ENCODE data around the gene CNNM2.

The CNNM2 gene

DNA sequence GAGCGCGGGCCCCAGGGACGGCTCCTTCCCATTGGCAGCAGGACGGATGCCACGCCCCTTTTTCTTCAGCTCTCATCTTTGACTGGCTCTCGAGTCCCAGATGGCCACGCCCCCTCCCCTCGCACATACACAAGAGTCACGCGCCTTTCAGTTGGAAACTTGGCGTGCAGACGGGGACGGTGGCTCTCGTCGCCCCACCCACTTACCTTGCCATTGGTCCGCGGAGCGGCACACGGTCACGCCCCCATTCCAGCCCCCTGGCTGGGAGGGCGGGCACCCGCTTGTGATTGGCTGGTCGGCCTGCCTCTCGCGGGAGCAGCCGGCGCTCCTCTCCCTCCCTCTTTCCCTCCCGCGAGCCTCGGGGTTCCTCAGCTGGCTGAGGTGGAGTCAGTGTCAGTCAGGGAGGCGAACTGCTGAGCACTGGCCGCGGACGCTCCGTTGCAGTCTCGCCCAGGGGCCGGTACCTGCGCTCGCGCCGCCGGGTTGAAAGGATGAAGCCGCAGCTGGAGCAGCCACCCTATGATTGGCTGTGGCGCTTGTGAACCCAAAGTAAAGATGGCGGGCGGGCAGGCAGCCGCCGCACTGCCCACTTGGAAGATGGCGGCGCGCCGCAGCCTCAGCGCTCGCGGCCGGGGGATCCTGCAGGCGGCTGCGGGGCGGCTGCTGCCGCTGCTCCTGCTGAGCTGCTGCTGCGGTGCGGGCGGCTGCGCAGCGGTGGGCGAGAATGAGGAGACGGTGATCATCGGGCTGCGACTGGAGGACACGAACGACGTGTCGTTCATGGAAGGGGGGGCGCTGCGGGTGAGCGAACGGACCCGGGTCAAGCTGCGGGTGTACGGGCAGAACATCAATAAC, at the start of gene CNNM2:
TSS of gene CNNM2 (plus strand) at position 333 of the 855 bp plus-strand sequence. CDS start at position 520, 187 bp downstream.
- peak; percentile 100 for DNase-seq

DNA sequence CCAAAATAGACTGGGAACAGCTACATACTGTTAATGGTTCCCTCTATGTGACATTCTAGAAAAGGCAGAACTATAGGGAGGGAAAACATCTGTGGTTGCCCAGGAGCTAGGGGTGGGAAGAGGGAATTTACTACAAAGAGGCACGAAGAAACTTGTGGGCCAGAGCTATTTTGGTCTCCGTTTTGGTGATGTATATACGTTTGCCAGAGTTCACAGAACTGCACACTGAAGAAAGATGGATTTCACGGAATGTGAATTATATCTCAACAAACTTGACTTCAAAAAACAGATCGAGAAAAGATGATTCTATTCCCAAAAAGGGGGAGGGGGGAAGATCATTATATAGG, 49.2 kb upstream of the CNNM2 start:
- DNase-seq: no peak

DNA sequence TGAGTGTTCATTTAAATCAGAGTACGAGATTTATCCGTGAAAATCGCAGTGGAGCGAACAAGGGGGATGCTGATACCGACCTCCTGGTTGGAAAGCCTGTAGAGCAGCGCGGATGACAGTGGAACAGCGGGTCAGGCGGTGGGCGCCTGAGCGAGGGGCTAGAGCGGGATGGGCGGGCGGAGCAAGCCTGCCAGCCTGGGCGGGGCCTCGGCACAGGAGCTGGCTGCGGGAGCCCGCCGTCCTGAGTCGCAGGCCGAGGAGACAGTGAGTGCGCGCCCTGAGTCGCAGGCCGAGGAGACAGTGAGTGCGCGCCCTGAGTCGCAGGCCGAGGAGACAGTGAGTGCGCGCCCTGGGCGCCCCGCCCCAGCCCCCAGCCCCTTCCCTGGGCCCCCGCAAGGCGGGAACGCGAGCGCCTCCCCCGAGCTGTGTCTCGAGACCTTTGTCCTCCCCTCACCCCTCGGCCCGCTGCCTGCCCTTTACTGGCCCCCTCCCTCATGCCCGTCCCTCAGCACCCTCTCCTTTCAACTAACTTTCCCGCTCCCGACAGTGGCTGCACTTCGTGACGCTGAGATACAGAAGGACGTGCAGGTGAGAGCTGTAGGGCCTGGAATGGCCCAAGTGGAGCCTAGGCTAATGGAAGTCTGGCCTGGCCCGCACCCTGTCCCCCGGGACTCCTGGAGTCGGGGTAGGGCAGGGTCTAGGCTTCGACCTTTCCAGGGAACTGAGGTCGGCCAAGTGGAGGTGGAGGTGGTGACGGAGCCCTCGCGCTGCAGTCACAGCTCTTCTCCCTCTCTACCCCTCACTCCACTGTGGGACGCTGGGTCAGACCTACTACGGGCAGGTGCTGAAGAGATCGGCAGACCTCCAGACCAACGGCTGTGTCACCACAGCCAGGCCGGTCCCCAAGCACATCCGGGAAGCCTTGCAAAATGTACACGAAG, 48.6 kb upstream of the CNNM2 start, which contains the start of gene AS3MT:
TSS of gene AS3MT (plus strand) at position 213 of the 941 bp plus-strand sequence. CDS start at position 336, 123 bp downstream.
- DNase-seq: no peak

DNA sequence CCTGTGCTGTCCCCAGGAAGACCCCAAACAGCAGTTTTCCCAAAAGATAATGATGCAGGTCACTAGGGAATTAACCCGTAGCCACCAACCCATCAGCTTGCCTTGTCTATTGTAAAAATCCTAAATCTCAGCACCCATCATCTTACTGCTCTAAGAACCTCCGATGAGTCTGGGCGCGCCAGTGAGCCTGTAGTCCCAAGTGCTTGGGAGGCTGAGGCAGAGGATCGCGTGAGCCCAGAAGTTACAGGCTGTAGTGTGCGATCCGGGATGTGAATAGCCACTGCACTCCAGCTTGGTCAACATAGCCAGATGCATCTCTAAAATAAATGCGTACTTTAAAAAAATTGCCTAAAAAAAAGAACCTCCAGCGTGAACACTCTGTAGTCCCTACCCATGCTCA, 47.9 kb upstream of the CNNM2 start:
- DNase-seq: no peak

DNA sequence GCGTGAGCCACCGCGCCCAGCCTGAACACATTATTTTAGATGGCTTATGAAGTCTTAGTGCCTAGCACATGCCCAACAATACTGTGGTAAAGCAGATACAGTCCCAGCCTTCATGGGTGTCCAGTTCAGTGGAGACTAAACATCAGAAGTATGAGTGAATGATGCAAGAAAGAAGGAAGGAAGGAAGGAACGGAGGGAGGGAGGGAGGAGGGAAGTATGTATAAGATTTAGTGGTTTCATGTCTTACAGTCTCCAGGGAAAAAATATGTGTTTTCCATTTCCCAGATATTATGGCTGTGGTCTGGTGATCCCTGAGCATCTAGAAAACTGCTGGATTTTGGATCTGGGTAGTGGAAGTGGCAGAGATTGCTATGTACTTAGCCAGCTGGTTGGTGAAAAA, 45.9 kb upstream of the CNNM2 start:
- no peak for DNase-seq

GRCh38 chr10:102876747-102877153, 41.3 kb upstream of the CNNM2 start:
- no peak for DNase-seq

DNA sequence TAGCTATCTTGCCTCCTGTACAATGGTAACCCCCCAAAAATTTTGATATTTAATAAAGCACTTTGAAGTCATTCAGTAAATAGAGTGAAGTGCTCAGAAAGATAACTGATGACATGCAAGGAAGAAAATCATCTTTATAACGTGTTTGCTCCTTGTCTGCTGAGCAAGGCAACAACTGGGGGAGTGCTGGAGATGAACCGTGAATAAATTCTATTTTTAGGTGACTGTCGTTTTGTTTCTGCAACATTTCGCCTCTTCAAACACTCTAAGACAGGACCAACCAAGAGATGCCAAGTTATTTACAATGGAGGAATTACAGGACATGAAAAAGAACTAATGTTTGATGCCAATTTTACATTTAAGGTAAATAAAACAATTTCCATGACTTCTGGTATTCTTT, 39.5 kb upstream of the CNNM2 start:
- no peak for DNase-seq

DNA sequence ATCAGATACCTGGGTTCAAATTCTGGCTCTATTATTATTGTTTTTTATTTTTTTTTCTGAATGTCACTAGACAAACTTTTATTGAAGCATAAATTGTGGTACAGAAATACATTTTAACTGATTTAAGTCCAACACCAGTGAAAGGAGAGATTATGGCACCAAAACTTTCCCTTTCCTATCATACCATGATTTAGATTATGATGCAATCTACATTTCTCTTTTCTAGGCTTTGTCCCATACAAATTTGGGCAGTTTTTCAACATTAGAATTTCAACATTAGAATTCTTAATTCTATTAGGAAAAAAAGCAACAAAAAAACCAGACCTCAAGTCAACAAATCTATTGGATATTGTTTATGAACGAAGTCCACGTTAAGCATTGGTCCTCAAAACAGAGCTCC, 37.8 kb upstream of the CNNM2 start:
- DNase-seq: no peak

DNA sequence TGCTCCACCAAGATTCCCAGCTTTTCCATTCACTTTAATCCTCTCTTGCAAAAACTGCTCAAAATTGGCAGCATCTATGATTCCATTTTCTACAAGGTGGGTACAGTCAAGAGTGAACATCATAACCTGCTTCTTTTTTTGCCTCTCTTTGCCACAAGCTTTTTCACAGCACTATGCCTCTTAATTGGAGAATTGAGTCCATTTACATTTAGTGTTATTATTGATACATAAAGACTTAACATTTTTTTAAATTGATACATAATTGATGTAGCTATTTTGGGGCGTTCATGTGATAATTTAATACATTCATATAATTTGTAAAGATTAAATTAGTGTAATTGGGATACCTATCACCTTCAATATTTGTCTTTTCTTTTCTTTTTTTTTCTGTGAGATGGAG, 30.0 kb upstream of the CNNM2 start:
- DNase-seq: no peak

GRCh38 chr10:102894466-102895213, 23.5 kb upstream of the CNNM2 start:
- DNase-seq: no peak

GRCh38 chr10:102900006-102900405, 18.1 kb upstream of the CNNM2 start:
- no peak for DNase-seq

DNA sequence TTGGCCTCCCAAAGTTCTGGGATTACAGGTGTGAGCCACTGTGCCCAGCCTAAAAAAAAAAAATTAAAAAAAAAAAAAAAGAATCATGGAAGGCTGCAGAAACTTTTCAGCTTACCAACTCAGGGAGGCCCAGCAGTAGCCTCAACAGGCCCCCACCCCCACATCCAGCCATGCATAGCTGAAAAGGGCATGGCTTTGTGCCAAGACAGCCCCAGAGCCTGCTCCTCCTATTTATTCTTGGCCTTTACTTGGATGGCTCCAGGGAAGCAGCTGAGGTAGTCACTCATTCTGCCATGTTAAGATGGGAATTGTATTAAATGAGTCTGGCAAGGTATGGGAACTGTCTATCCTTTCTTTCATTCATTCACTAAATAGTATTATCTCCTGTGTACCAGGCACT, 13.7 kb upstream of the CNNM2 start:
- DNase-seq: no peak

- no peak for DNase-seq
These were observed 11.6 kb upstream of the CNNM2 start for GRCh38 chr10:102906507-102906906.

GRCh38 chr10:102914781-102915180, 3.3 kb upstream of the CNNM2 start:
- DNase-seq: no peak

DNA sequence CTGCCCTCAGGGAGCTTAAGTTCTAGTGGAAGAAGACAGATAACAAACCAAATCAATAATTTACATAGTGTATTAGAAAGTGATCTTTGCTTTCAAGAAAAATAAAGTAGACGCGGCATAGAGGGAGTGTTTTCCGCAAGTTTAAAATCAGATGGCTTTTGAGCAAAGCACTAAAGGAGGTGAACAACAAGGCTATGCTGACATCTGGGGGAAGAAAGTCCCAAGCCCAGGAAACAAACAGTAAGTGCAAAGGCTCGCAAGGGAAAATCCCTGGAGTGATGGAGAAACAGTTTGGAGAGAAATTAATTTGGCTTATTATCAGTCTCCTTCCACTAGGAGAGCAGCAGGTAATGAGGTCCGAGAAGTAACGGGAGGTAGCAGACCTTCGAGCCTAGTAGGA, 1.9 kb upstream of the CNNM2 start:
- DNase-seq: no peak

- DNase-seq: peak; percentile 81
These were observed 656 bp upstream of the CNNM2 start for GRCh38 chr10:102917314-102917961.

DNA sequence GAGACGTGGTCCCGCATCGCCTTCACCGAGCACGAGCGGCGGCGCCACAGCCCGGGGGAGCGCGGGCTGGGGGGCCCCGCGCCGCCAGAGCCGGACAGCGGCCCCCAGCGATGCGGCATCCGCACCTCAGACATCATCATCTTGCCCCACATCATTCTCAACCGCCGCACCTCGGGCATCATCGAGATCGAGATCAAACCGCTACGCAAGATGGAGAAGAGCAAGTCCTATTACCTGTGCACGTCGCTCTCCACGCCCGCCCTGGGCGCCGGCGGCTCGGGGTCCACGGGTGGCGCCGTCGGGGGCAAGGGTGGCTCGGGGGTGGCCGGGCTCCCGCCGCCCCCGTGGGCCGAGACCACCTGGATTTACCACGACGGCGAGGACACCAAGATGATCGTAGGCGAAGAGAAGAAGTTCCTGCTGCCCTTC, 737 bp downstream of the CNNM2 start:
- peak; percentile 45 for DNase-seq

DNA sequence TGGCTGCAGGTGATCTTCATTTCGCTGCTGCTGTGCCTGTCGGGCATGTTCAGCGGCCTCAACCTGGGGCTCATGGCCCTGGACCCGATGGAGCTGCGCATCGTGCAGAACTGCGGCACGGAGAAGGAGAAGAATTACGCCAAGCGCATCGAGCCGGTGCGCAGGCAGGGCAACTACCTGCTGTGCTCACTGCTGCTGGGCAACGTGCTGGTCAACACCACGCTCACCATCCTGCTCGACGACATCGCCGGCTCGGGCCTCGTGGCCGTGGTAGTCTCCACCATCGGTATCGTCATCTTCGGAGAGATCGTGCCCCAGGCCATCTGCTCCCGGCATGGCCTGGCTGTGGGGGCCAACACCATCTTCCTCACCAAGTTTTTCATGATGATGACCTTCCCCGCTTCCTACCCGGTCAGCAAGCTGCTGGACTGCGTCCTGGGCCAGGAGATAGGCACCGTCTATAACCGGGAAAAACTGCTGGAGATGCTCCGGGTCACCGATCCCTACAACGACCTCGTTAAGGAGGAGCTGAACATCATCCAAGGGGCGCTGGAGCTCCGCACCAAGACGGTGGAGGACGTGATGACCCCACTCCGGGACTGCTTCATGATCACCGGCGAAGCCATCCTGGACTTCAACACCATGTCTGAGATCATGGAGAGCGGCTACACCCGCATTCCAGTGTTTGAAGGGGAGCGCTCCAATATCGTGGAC, 1.3 kb downstream of the CNNM2 start:
- DNase-seq: no peak

- no peak for DNase-seq
These were observed 2.1 kb downstream of the CNNM2 start for GRCh38 chr10:102919992-102920739.

DNA sequence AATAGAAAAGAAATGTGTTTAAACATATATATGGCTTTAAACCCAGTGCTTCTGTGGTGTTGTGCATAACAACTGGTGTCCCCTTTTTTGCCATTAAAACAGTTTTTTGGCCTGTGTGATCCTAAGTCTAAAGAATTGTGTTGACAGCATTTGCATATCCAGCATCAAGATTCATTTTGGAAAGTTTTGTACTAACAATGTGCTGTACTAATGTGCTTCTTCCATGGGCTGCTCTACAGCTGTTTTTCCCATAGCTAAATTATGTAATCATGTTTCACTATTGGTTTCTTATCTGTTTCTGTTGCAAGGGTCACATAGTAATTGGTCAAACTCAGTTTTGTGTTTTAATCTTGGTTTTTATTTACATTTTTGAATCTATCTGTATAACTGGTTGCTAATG, 5.5 kb downstream of the CNNM2 start:
- no peak for DNase-seq

DNA sequence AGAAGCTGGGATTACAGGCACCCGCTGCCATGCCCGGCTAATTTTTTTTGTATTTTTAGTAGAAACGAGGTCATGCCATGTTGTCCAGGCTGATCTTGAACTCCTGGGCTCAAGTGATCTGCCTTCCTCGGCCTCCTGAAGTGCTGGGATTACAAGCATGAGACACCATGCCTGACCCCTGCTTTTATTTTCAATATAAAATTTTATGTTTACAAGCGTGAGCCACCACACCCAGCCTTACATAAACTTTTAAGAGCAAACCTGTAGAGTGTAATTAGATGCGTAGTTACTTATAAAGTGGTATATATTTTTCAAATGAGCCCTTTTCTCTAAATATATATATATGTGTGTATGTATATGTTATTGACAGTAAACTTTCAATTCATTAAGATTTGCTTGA, 8.7 kb downstream of the CNNM2 start:
- no peak for DNase-seq

All from hematopoietic multipotent progenitor cell treated with erythropoietin and hydrocortisone succinate and interleukin-3 and kit ligand, for 8 days (in vitro differentiated cells).